ENCODE results near the gene PPIG.
"Not testable (repeated sequence)": the region's sequence is repeated elsewhere in the genome, so short reads cannot be mapped to it uniquely, and the experiment has no call there.

The PPIG gene

GRCh38 chr2:169573974-169574299, 10.2 kb upstream of the PPIG start:
- no peak for DNase-seq (ENCODE audit: low read depth)
- H3K4me3 ChIP-seq (ENCODE audit: low read length) = peak overlapping the region; percentile 96
- no peak for TF ChIP-seq CTCF (conservative IDR thresholded peaks at IDR 0.05; ENCODE audit: low read depth, low read length)

GRCh38 chr2:169574539-169574938, 9.6 kb upstream of the PPIG start:
- not testable (repeated sequence) for DNase-seq (ENCODE audit: low read depth); H3K4me3 ChIP-seq (ENCODE audit: low read length)

GRCh38 chr2:169575264-169575663, 8.9 kb upstream of the PPIG start:
- not testable (repeated sequence) for H3K4me3 ChIP-seq (ENCODE audit: low read length); DNase-seq (ENCODE audit: low read depth)

GRCh38 chr2:169579044-169579443, 5.1 kb upstream of the PPIG start:
- DNase-seq (ENCODE audit: low read depth) = no peak
- H3K4me3 ChIP-seq (ENCODE audit: low read length) = no peak overlapping the region
- no peak for TF ChIP-seq CTCF (conservative IDR thresholded peaks at IDR 0.05; ENCODE audit: low read depth, low read length)

GRCh38 chr2:169582552-169583266, 1.4 kb upstream of the PPIG start:
- not testable (repeated sequence) for DNase-seq (ENCODE audit: low read depth); H3K4me3 ChIP-seq (ENCODE audit: low read length)

GRCh38 chr2:169583518-169583917, 633 bp upstream of the PPIG start:
- TF ChIP-seq CTCF (conservative IDR thresholded peaks at IDR 0.05; ENCODE audit: low read depth, low read length) = no peak
- H3K4me3 ChIP-seq (ENCODE audit: low read length) = no peak overlapping the region
- no peak for DNase-seq (ENCODE audit: low read depth)

- no peak for DNase-seq (ENCODE audit: low read depth)
- peak overlapping the region; percentile 98 for H3K4me3 ChIP-seq (ENCODE audit: low read length)
- TF ChIP-seq CTCF (conservative IDR thresholded peaks at IDR 0.05; ENCODE audit: low read depth, low read length) = no peak
Measured at GRCh38 chr2:169585673-169586072, 1.5 kb downstream of the PPIG start.

- DNase-seq (ENCODE audit: low read depth) = no peak
- no peak overlapping the region for H3K4me3 ChIP-seq (ENCODE audit: low read length)
- TF ChIP-seq CTCF (conservative IDR thresholded peaks at IDR 0.05; ENCODE audit: low read depth, low read length) = no peak
Measured at GRCh38 chr2:169590804-169591203, 6.7 kb downstream of the PPIG start.

GRCh38 chr2:169596546-169596945, 12.4 kb downstream of the PPIG start:
- not testable (repeated sequence) for H3K4me3 ChIP-seq (ENCODE audit: low read length); DNase-seq (ENCODE audit: low read depth)

Measured in retinal pigment epithelial cell (primary cell).